ENCODE measurements around the gene MTFMT.

DNA sequence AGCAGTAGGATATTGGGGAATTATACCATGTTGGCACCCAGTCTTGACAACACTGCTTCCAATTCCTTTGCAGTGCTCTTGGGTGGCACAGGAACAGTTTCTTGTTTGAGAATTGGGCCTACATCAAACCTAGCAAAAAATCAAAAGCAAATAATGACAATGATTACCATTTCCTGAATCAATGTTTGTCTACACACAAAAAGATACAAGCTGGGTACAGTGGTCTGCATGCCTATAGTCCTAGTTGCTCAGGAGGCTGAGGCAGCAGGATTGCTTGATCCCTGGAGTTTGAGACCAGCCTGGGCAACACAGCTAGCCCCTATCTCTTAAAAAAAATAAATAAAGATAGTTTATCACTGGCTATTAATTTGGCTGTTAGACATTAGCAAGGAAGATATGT is 8.0 kb downstream of the MTFMT start:
- TF ChIP-seq, protein P1, sequence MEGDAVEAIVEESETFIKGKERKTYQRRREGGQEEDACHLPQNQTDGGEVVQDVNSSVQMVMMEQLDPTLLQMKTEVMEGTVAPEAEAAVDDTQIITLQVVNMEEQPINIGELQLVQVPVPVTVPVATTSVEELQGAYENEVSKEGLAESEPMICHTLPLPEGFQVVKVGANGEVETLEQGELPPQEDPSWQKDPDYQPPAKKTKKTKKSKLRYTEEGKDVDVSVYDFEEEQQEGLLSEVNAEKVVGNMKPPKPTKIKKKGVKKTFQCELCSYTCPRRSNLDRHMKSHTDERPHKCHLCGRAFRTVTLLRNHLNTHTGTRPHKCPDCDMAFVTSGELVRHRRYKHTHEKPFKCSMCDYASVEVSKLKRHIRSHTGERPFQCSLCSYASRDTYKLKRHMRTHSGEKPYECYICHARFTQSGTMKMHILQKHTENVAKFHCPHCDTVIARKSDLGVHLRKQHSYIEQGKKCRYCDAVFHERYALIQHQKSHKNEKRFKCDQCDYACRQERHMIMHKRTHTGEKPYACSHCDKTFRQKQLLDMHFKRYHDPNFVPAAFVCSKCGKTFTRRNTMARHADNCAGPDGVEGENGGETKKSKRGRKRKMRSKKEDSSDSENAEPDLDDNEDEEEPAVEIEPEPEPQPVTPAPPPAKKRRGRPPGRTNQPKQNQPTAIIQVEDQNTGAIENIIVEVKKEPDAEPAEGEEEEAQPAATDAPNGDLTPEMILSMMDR (IDR thresholded peaks at IDR 0.05) = no peak
- TF ChIP-seq POLR2A (IDR thresholded peaks at IDR 0.05) = no peak

Data from adrenal gland (tissue), 5 donors.